HEK293 (cell line): Measurements from ENCODE around the gene SRPX.

Experiments
- YY1 ChIP-seq: fragments of 450-650 bp; formaldehyde crosslinking; IDR thresholded peaks from 2 replicates; pipeline ENCODE4 v1.5.1; 2018; ENCODE audit warnings: missing biosample characterization, missing genetic modification characterization
- ZBTB6 ChIP-seq: fragments of 450-650 bp; formaldehyde crosslinking; IDR thresholded peaks from 2 replicates; pipeline ENCODE4 v1.5.1; 2017; ENCODE audit warnings: missing biosample characterization, missing genetic modification characterization
- ZBTB7A ChIP-seq: fragments of 450-650 bp; formaldehyde crosslinking; IDR thresholded peaks from 2 replicates; pipeline ENCODE4 v1.5.1; 2016; ENCODE audit warnings: low read depth, missing biosample characterization, missing genetic modification characterization
- ZEB2 ChIP-seq: fragments of 450-650 bp; formaldehyde crosslinking; IDR thresholded peaks from 2 replicates; pipeline ENCODE4 v1.5.1; 2016; ENCODE audit warnings: missing biosample characterization, missing genetic modification characterization
- ZNF404 ChIP-seq: fragments of 450-650 bp; formaldehyde crosslinking; IDR thresholded peaks from 2 replicates; pipeline ENCODE4 v1.5.1; 2017; ENCODE audit warnings: missing biosample characterization, missing genetic modification characterization
- ZNF677 ChIP-seq: fragments of 450-650 bp; IDR thresholded peaks from 2 replicates; pipeline ENCODE4 v1.5.0; 2018; ENCODE audit warnings: missing biosample characterization, mild to moderate bottlenecking, missing genetic modification characterization, moderate library complexity
- TF ChIP-seq, protein P1 (sequence below): fragments of 450-650 bp; formaldehyde crosslinking; IDR thresholded peaks from 2 replicates; pipeline ENCODE4 v1.5.1; 2016; ENCODE audit warnings: missing biosample characterization, missing genetic modification characterization

GRCh38 chrX:38142610-38143009 is 78.1 kb downstream of the SRPX start:
- TF ChIP-seq, protein P1, sequence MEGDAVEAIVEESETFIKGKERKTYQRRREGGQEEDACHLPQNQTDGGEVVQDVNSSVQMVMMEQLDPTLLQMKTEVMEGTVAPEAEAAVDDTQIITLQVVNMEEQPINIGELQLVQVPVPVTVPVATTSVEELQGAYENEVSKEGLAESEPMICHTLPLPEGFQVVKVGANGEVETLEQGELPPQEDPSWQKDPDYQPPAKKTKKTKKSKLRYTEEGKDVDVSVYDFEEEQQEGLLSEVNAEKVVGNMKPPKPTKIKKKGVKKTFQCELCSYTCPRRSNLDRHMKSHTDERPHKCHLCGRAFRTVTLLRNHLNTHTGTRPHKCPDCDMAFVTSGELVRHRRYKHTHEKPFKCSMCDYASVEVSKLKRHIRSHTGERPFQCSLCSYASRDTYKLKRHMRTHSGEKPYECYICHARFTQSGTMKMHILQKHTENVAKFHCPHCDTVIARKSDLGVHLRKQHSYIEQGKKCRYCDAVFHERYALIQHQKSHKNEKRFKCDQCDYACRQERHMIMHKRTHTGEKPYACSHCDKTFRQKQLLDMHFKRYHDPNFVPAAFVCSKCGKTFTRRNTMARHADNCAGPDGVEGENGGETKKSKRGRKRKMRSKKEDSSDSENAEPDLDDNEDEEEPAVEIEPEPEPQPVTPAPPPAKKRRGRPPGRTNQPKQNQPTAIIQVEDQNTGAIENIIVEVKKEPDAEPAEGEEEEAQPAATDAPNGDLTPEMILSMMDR (tag by site-specific recombination) = no peak
- no peak for TF ChIP-seq ZBTB7A (tag by site-specific recombination)
- no peak for TF ChIP-seq ZNF404 (tag by site-specific recombination)
- no peak for TF ChIP-seq ZBTB6 (tag by site-specific recombination)
- no peak for TF ChIP-seq ZNF677 (tag by site-specific recombination)
- no peak for TF ChIP-seq ZEB2 (tag by site-specific recombination)
- no peak for TF ChIP-seq YY1 (tag by site-specific recombination)
